Esophagus squamous epithelium (tissue), 4 donors: ENCODE data around the gene GMDS.

Experiments used
- POLR2A ChIP-seq, 4 donors: fragments of 450-650 bp; IDR thresholded peaks; one replicate each; pipeline ENCODE4 v1.6.1; 2017; ENCODE audit warnings: antibody characterized with exemption in 4 of 4, mild to moderate bottlenecking in 4 of 4, moderate library complexity in 3 of 4
- TF ChIP-seq, protein P1 (sequence below), 6 experiments: fragments of 450-650 bp in 4 of 6; fragments of 200-600 bp in 2 of 6; sonication (generic) in 2 of 6; IDR thresholded peaks; one replicate each; pipeline ENCODE4 v1.5.1; 2016 to 2019; ENCODE audit warnings: antibody characterized with exemption in 6 of 6, mild to moderate bottlenecking in 4 of 6, moderate library complexity in 4 of 6

GRCh38 chr6:1851681-1852456 is 393.5 kb downstream of the GMDS start:
- TF ChIP-seq, protein P1, sequence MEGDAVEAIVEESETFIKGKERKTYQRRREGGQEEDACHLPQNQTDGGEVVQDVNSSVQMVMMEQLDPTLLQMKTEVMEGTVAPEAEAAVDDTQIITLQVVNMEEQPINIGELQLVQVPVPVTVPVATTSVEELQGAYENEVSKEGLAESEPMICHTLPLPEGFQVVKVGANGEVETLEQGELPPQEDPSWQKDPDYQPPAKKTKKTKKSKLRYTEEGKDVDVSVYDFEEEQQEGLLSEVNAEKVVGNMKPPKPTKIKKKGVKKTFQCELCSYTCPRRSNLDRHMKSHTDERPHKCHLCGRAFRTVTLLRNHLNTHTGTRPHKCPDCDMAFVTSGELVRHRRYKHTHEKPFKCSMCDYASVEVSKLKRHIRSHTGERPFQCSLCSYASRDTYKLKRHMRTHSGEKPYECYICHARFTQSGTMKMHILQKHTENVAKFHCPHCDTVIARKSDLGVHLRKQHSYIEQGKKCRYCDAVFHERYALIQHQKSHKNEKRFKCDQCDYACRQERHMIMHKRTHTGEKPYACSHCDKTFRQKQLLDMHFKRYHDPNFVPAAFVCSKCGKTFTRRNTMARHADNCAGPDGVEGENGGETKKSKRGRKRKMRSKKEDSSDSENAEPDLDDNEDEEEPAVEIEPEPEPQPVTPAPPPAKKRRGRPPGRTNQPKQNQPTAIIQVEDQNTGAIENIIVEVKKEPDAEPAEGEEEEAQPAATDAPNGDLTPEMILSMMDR (IDR thresholded peaks at IDR 0.05), result no peak
- no peak for TF ChIP-seq POLR2A (IDR thresholded peaks at IDR 0.05)
